ENCODE measurements around the gene PLAAT4.
"Not testable (repeated sequence)": the region's sequence is repeated elsewhere in the genome, so short reads cannot be mapped to it uniquely, and the experiment has no call there.

PLAAT4 gene

GRCh38 chr11:63573881-63574855 lies 37.6 kb downstream of the PLAAT4 start:
- DNase-seq, result peak; percentile 44 to 68

- DNase-seq, result no peak
Measured at GRCh38 chr11:63574856-63575602, 38.4 kb downstream of the PLAAT4 start.

GRCh38 chr11:63578882-63579281 lies 42.3 kb downstream of the PLAAT4 start:
- not testable (repeated sequence) for DNase-seq

- DNase-seq, result not testable (repeated sequence)
Measured at GRCh38 chr11:63581224-63581623, 44.6 kb downstream of the PLAAT4 start.

- no peak for DNase-seq
Measured at GRCh38 chr11:63583357-63583677, 46.7 kb downstream of the PLAAT4 start.

GRCh38 chr11:63586451-63587166 lies 50.0 kb downstream of the PLAAT4 start:
- DNase-seq, result no peak

- DNase-seq, result no peak
Measured at GRCh38 chr11:63589000-63589399, 52.4 kb downstream of the PLAAT4 start.

GRCh38 chr11:63590024-63590788 lies 53.6 kb downstream of the PLAAT4 start:
- DNase-seq, result no peak

- peak in 1 of 2 donors; percentile 25 for DNase-seq
Measured at GRCh38 chr11:63592975-63593395, 56.4 kb downstream of the PLAAT4 start.

GRCh38 chr11:63595296-63595695 lies 58.7 kb downstream of the PLAAT4 start:
- DNase-seq, result no peak

All from CD4-positive, alpha-beta T cell treated with Interferon alpha-2 for 1 hour (primary cell).